GM12891 (cell line): ENCODE results near the gene SPC24.

Experiments
- POLR2A ChIP-seq: IDR thresholded peaks from 2 replicates; pipeline ENCODE4 v1.6.1; 2011; ENCODE audit warnings: low read depth, low read length, control low read depth
- POLR2AphosphoS5 ChIP-seq: IDR thresholded peaks from 2 replicates; pipeline ENCODE4 v1.6.1; 2011; ENCODE audit warnings: low read depth, low read length, control low read depth
- TAF1 ChIP-seq: IDR thresholded peaks from 2 replicates; pipeline ENCODE4 v1.6.1; 2011; ENCODE audit warnings: low read depth, low read length, control low read depth

DNA sequence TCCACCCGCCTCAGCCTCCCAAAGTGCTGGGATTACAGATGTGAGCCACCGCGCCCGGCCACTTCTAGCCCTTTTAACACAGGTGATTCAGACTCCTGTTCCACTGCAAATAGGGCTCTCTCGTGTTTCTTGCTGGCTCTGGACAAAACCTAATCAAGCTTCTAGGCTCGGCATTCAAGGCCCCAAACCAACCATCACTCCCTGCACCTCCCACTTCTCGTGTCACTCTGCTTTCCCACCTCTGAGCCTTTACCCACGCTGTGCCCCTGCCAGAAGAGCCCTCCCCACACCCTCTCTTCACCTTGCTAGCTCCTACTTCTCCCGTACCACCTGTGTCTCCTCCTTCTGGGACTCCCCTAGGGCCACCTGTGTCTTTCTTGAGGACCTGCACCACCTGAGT, 22.0 kb upstream of the SPC24 start:
- no peak for TF ChIP-seq POLR2AphosphoS5
- no peak for TF ChIP-seq POLR2A
- no peak for TF ChIP-seq TAF1
